Left renal cortex interstitium (tissue), 4 donors: ENCODE measurements around the gene TRIM56. TPM values are rescaled to one million over a fixed set of nuclear protein-coding genes. Genes with fewer than 3 reads are reported as not detected.
"Not testable (repeated sequence)": the region's sequence is repeated elsewhere in the genome, so short reads cannot be mapped to it uniquely, and the experiment has no call there.

Source experiments
- DNase-seq, 4 donors: peaks; one replicate each; pipeline ENCODE4 v3.0.0-alpha.2; 2013; ENCODE audit warnings: low read depth in 4 of 4, low spot score in 2 of 4, missing footprints in 1 of 4
- polyA plus RNA-seq, 4 donors: library from polyadenylated mRNA; unstranded; fragments of 120-200 nt; gene quantifications; one replicate each; pipeline ENCODE4 v1.2.1, GENCODE V29; 2013; ENCODE audit not compliant: insufficient read length in 4 of 4

The TRIM56 gene
- polyA plus RNA-seq, 4 donors = 14.3 to 23.1 (median 17.8) TPM

DNA sequence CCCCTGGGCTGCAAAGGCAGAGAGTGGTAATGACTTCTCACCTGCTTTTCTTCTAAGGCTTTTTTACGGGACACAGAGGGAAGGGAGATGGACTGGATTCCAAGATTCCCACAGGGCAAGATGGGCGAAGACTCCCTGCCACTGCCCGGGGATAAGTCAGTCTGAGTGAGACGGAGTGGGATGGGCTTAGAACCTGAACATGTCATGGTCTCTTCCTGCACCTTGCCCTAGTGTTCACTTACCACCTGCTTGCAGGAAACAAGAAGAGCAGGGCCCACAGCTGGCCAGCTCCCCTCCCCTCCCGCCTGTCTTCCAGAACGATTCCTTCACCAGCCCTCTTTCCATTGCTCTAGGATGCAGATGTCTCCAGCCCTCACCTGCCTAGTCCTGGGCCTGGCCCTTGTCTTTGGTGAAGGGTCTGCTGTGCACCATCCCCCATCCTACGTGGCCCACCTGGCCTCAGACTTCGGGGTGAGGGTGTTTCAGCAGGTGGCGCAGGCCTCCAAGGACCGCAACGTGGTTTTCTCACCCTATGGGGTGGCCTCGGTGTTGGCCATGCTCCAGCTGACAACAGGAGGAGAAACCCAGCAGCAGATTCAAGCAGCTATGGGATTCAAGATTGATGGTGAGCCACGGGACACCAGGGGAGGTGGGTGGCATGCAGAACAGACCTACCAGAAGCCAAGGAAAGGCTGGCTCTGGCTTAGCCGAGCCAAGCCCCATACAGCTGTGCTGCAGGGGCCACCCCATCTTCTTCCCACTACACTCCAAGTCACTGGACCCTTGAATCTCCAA, 43.0 kb downstream of the TRIM56 start:
- DNase-seq = no peak

GRCh38 chr7:101129603-101130117, 44.4 kb downstream of the TRIM56 start:
- no peak for DNase-seq

DNA sequence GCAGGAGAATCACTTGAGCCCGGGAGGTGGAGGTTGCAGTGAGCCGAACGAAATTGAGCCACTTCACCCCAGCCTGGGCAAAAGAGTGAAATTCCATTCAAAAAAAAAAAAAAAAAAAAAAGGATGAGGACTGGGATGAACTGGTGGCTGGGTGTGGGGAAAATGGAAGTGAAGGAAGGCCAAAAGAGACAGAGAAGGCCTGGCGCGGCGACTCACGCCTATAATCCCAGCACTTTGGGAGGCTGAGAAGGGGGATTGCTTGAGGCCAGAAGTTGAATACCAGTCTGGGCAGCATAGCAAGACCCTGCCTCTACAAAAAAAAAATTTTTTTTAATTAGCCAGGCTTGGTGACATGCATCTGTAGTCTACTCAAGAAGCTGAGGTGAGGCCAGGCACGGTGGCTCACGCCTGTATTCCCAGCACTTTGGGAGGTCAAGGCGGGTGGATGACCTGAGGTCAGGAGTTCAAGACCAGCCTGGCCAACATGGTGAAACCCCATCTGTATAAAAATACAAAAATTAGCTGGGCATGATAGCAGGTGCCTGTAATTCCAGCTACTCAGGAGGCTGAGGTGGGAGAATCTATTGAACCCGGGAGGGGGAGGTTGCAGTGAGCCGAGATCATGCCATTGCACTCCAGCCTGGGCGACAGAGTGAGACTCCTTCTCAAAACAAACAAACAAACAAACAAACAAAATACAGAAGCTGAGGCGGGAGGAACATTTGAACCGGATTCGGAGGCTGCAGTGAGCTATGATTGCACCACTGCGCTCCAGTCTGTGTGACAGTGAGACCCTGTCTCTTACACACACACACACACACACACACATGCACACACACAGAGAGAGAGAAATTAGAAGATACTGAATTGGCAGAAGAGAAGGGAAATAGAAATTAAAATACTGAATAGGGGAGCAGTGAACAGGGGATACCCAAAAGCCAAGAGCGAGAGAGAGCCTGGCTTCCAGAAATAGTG, 47.6 kb downstream of the TRIM56 start:
- not testable (repeated sequence) for DNase-seq

DNA sequence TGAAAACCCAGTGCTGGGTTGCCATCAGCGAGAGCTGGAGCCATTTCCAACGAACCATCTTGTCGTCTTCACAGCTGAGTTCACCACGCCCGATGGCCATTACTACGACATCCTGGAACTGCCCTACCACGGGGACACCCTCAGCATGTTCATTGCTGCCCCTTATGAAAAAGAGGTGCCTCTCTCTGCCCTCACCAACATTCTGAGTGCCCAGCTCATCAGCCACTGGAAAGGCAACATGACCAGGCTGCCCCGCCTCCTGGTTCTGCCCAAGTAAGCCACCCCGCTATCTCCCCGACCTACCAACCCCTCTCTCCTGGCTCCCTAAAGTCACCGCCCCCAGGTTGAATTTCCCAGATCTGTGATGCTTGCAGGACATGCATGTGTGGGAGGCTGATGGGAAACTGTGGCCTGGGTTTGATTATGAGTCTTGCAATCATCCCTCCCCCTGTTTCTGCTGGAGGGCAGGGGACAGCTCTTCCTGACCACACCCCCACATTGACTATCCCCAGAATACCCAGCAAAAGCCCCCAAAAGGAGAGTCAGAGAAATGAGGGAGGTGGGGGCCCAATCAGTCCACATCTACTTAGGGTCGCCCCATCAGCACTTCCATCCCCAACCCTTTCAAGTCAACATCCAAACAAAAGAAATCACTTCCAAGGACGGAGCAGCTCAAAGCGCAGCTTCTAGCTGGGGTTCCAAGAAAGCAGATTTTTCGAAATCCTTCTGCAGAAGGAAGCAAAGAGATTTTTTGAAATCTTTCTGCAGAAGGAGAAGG, 48.5 kb downstream of the TRIM56 start:
- DNase-seq = no peak

DNA sequence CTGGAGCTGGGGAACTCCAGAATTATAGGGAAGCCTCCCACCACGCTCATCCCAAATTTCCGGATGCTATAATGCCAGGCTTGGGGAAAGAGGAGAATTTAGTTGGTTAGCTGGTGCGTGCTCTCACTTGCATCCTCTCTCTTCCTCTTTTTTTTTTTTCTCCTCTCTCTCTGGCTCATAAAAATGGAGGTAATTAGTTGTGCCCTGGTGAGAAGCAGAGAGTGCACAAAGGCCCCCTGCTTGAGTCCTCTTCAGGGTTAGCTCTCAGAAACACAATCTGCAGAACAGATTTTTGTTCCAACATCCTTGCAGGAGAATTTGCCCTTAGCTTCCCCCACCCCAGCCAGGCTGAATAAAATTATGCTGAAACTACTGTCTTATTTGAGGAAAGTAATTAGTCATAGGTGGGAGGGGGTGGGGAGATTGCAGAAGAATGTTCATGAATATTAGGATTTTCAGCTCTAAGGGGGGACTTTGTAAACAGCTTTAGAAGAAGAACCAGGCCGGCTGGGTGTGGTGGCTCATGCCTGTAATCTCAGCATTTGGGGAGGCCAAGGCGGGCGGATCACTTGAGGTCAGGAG, 49.2 kb downstream of the TRIM56 start:
- no peak for DNase-seq

DNA sequence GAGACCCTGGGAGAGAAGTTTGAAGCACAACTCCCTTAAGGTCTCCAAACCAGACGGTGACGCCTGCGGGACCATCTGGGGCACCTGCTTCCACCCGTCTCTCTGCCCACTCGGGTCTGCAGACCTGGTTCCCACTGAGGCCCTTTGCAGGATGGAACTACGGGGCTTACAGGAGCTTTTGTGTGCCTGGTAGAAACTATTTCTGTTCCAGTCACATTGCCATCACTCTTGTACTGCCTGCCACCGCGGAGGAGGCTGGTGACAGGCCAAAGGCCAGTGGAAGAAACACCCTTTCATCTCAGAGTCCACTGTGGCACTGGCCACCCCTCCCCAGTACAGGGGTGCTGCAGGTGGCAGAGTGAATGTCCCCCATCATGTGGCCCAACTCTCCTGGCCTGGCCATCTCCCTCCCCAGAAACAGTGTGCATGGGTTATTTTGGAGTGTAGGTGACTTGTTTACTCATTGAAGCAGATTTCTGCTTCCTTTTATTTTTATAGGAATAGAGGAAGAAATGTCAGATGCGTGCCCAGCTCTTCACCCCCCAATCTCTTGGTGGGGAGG, 52.5 kb downstream of the TRIM56 start:
- no peak for DNase-seq

- DNase-seq = no peak
These were observed 53.1 kb downstream of the TRIM56 start for GRCh38 chr7:101138213-101138870.

- no peak for DNase-seq
These were observed 55.0 kb downstream of the TRIM56 start for GRCh38 chr7:101140339-101140699.

GRCh38 chr7:101140746-101141382, 55.6 kb downstream of the TRIM56 start:
- no peak for DNase-seq

Other genes starting within 250 kb of the TRIM56 start
- gene SLC12A9, start 232.8 kb upstream of the TRIM56 start, polyA plus RNA-seq = 10 to 100 TPM; 18.6 to 42.2 (median 31.9) TPM
- 100 to 1,000 TPM in 1 of 4 donors, 10 to 100 TPM in 3; 67.7 to 108 (median 89.7) TPM for gene TRIP6, start 218.1 kb upstream of the TRIM56 start, polyA plus RNA-seq
- 100 to 1,000 TPM; 144 to 219 (median 178) TPM for gene SRRT, start 210.4 kb upstream of the TRIM56 start, polyA plus RNA-seq
- 1 to 10 TPM; 1.4 to 4.1 (median 2.4) TPM for gene UFSP1, start 195.8 kb upstream of the TRIM56 start, polyA plus RNA-seq
- gene ACHE, start 189.6 kb upstream of the TRIM56 start, polyA plus RNA-seq = 1 to 10 TPM; 3.8 to 5.6 (median 4.9) TPM
- under 1 TPM; 0.19 to 0.60 (median 0.50) TPM for gene MUC3A, start 135.9 kb upstream of the TRIM56 start, polyA plus RNA-seq
- gene MUC12, start 115.9 kb upstream of the TRIM56 start, polyA plus RNA-seq = under 1 TPM in 3 of 4 donors, not detected in 1; 0.18 to 0.23 (median 0.22) TPM
- gene MUC17, start 65.4 kb upstream of the TRIM56 start, polyA plus RNA-seq = not detected
- gene SERPINE1, start 41.6 kb downstream of the TRIM56 start, polyA plus RNA-seq = 1 to 10 TPM in 2 of 4 donors, under 1 TPM in 2; 0.72 to 5.8 (median 1.2) TPM
- gene AP1S1, start 69.0 kb downstream of the TRIM56 start, polyA plus RNA-seq = 10 to 100 TPM; 69.5 to 88.3 (median 72.3) TPM
- under 1 TPM; 0.07 to 0.38 (median 0.20) TPM for gene VGF, start 80.1 kb downstream of the TRIM56 start, polyA plus RNA-seq
- under 1 TPM in 2 of 4 donors, not detected in 2; 0.09 to 0.10 TPM for gene NAT16, start 94.8 kb downstream of the TRIM56 start, polyA plus RNA-seq
- 1 to 10 TPM in 1 of 4 donors, under 1 TPM in 3; 0.27 to 1.2 (median 0.82) TPM for gene MOGAT3, start 115.6 kb downstream of the TRIM56 start, polyA plus RNA-seq
- 10 to 100 TPM; 39.6 to 51.5 (median 48.8) TPM for gene PLOD3, start 132.1 kb downstream of the TRIM56 start, polyA plus RNA-seq
- gene ZNHIT1, start 132.7 kb downstream of the TRIM56 start, polyA plus RNA-seq = 10 to 100 TPM; 51.0 to 85.2 (median 71.8) TPM
- gene CLDN15, start 152.3 kb downstream of the TRIM56 start, polyA plus RNA-seq = 10 to 100 TPM in 2 of 4 donors, 1 to 10 TPM in 2; 7.3 to 18.3 (median 13.0) TPM
- 100 to 1,000 TPM; 147 to 180 (median 164) TPM for gene FIS1, start 159.6 kb downstream of the TRIM56 start, polyA plus RNA-seq
- 10 to 100 TPM; 69.0 to 79.6 (median 76.0) TPM for gene IFT22, start 236.3 kb downstream of the TRIM56 start, polyA plus RNA-seq